Erythroblast (primary cell): ENCODE measurements around the gene CNTN3.

Source experiments
- GATA1 ChIP-seq: IDR thresholded peaks from 2 replicates; pipeline ENCODE4 v1.6.1; 2011; ENCODE audit warnings: low read depth, mild to moderate bottlenecking, control low read depth, low read length, moderate library complexity
- POLR2A ChIP-seq: IDR thresholded peaks from 2 replicates; pipeline ENCODE4 v1.6.1; 2011; ENCODE audit warnings: mild to moderate bottlenecking, low read length

DNA sequence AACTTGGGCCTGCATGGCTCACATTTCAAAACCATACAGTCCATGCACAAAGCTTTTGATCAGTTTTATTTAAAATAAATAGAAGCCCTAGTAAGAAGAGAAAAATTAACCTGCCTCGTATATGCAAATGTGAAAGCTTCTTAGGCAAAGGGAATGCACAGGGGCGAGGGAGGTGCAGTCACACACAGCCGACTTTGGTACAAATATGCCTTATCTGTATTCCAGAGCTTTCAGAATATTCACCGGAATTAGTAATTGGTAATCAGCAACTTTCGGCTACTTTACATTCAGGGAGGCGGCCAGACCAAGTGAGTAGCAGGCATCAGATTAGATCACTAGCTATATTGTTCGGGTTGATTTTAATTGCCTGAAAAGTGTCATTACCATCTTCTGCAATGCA, 7.5 kb downstream of the CNTN3 start:
- TF ChIP-seq POLR2A (no peak), GATA1 (no peak)
